Suprapubic skin (tissue), 4 donors: ENCODE measurements around the gene HMG20A. TPM values are rescaled to one million over a fixed set of nuclear protein-coding genes. Genes with fewer than 3 reads are reported as not detected.

Experiments
- DNase-seq, 2 donors: peaks; one replicate each; pipeline ENCODE4 v3.0.0-alpha.2; 2019; ENCODE audit warnings: low spot score in 2 of 2
- H3K27ac ChIP-seq: fragments of 200-600 bp; sonication (generic); one replicate; pipeline ENCODE4 v1.5.1; 2019
- H3K27me3 ChIP-seq: fragments of 200-600 bp; sonication (generic); one replicate; pipeline ENCODE4 v1.5.1; 2019
- H3K36me3 ChIP-seq: fragments of 200-600 bp; sonication (generic); one replicate; pipeline ENCODE4 v1.5.1; 2019
- H3K4me1 ChIP-seq: fragments of 200-600 bp; sonication (generic); one replicate; pipeline ENCODE4 v1.5.1; 2019
- H3K4me3 ChIP-seq: fragments of 200-600 bp; sonication (generic); one replicate; pipeline ENCODE4 v1.5.1; 2019; ENCODE audit warnings: mild to moderate bottlenecking
- H3K9me3 ChIP-seq: fragments of 200-600 bp; sonication (generic); one replicate; pipeline ENCODE4 v1.5.1; 2019
- EP300 ChIP-seq: sonication (generic); formaldehyde crosslinking; IDR thresholded peaks from one replicate; pipeline ENCODE4 v1.6.1; 2017; ENCODE audit warnings: antibody characterized with exemption
- POLR2A ChIP-seq, 2 donors: fragments of 450-650 bp; IDR thresholded peaks; one replicate each; pipeline ENCODE4 v1.6.1; 2017; ENCODE audit warnings: antibody characterized with exemption in 2 of 2, mild to moderate bottlenecking in 2 of 2, moderate library complexity in 2 of 2
- POLR2AphosphoS5 ChIP-seq, 3 donors: sonication (generic); formaldehyde crosslinking; IDR thresholded peaks; one replicate each; pipeline ENCODE4 v1.6.1; 2017; ENCODE audit warnings: antibody characterized with exemption in 3 of 3
- WGBS: methylation state at CpG from one replicate; pipeline ENCODE4 v1.1.5; 2018; 5-methylcytosine and 5-hydroxymethylcytosine counted together
- total RNA-seq, 4 donors: library from RNA; depleted of rRNA; stranded (reverse); fragments of >200 nt; gene quantifications; one replicate each; pipeline ENCODE4 v1.1.0, GENCODE V29; 2016
- TF ChIP-seq, protein P1 (sequence below), 2 donors: fragments of 200-600 bp in 1 of 2; fragments of 450-650 bp in 1 of 2; sonication (generic) in 1 of 2; IDR thresholded peaks; one replicate each; pipeline ENCODE4 v1.5.1; 2016 to 2019; ENCODE audit warnings: antibody characterized with exemption in 2 of 2, mild to moderate bottlenecking in 1 of 2, moderate library complexity in 1 of 2

HMG20A gene
- total RNA-seq, 4 donors from 2014 or later: 21.3 to 35.6 (median 23.5) TPM

DNA sequence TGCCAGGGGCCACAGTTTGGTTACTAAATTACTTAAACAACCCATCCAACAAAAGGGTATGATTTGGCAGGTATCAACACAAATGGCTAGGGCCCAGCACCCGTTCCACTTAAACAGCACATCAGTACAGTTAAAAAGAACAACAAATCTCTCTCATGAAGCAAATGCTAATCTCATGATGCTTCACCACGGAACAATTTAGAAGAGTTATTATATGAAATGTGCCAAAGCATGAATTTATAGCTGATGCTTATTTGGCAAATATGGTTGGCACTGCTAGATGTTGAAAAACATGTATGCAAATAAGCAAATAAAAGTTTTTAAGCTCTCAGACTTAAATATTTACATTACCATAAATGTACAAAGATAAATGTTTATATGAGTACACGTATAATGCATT lies 3.1 kb upstream of the HMG20A start:
- Histone ChIP-seq H3K4me1 (peaks cover 50% of the 10 kb centered on the region), H3K4me3 (peak overlapping the region; percentile 78), H3K36me3 (no peaks in the 10 kb centered on the region), H3K27me3 (no peaks in the 10 kb centered on the region), H3K9me3 (no peaks in the 10 kb centered on the region), H3K27ac (peak overlapping the region; percentile 97)
- WGBS: 27% methylated on average over 3 of the region's 3 CpGs
- no peak for DNase-seq
- no peak for TF ChIP-seq POLR2A (IDR thresholded peaks at IDR 0.05)
- no peak for TF ChIP-seq POLR2AphosphoS5 (IDR thresholded peaks at IDR 0.05)
- TF ChIP-seq, protein P1, sequence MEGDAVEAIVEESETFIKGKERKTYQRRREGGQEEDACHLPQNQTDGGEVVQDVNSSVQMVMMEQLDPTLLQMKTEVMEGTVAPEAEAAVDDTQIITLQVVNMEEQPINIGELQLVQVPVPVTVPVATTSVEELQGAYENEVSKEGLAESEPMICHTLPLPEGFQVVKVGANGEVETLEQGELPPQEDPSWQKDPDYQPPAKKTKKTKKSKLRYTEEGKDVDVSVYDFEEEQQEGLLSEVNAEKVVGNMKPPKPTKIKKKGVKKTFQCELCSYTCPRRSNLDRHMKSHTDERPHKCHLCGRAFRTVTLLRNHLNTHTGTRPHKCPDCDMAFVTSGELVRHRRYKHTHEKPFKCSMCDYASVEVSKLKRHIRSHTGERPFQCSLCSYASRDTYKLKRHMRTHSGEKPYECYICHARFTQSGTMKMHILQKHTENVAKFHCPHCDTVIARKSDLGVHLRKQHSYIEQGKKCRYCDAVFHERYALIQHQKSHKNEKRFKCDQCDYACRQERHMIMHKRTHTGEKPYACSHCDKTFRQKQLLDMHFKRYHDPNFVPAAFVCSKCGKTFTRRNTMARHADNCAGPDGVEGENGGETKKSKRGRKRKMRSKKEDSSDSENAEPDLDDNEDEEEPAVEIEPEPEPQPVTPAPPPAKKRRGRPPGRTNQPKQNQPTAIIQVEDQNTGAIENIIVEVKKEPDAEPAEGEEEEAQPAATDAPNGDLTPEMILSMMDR (IDR thresholded peaks at IDR 0.05): no peak
- no peak for TF ChIP-seq EP300

DNA sequence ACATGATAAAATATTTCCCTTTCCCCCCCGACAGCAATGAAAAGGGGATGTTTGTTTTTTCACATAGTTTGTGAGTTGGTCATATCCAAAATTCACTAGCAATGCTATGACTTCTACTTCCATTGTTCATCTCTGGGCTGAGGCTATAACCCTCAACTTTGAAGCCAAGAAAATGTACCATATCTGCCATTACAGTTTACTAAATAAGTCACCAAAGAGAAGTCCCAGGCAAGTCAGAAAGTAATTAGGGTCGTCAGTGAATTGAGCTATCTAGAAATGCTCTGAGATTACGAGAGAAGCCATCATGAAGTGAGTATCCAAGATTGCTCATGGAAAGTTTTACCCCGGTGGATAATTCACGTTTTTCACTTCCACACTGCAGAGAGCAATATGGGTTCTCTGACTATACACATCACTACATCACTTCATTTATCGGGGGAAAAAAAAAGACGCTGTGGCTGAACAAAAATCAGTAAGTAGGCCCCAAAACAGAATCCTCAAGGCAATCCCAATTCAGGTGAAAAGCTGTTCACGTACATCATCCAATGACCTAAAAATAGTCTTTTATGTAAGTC lies 2.2 kb upstream of the HMG20A start:
- H3K4me1 ChIP-seq: peaks cover 52% of the 10 kb centered on the region
- DNase-seq: no peak

GRCh38 chr15:77418966-77419835 lies 1.5 kb upstream of the HMG20A start:
- Histone ChIP-seq H3K36me3 (no peaks in the 10 kb centered on the region), H3K27me3 (no peaks in the 10 kb centered on the region), H3K4me3 (peak overlapping the region; percentile 78), H3K4me1 (peaks cover 53% of the 10 kb centered on the region), H3K9me3 (no peaks in the 10 kb centered on the region), H3K27ac (peak overlapping the region; percentile 97)
- DNase-seq: peak in 1 of 2 donors; percentile 75
- WGBS: 1% methylated on average over 44 of the region's 72 CpGs
- TF ChIP-seq POLR2A (IDR thresholded peaks at IDR 0.05) (no peak), EP300 (no peak), POLR2AphosphoS5 (IDR thresholded peaks at IDR 0.05) (no peak)
- TF ChIP-seq, protein P1 (IDR thresholded peaks at IDR 0.05): no peak

More for the DNA sequence above, 2.2 kb upstream of the HMG20A start:
- H3K4me3 ChIP-seq: peak overlapping the region; percentile 78
- no peaks in the 10 kb centered on the region for H3K36me3 ChIP-seq
- H3K27ac ChIP-seq: peak overlapping the region; percentile 97
- TF ChIP-seq EP300 (no peak), POLR2AphosphoS5 (IDR thresholded peaks at IDR 0.05) (no peak)
- TF ChIP-seq, protein P1 (IDR thresholded peaks at IDR 0.05): no peak
- 38% methylated on average over 8 of the region's 8 CpGs for WGBS
- H3K27me3 ChIP-seq: no peaks in the 10 kb centered on the region
- no peaks in the 10 kb centered on the region for H3K9me3 ChIP-seq

DNA sequence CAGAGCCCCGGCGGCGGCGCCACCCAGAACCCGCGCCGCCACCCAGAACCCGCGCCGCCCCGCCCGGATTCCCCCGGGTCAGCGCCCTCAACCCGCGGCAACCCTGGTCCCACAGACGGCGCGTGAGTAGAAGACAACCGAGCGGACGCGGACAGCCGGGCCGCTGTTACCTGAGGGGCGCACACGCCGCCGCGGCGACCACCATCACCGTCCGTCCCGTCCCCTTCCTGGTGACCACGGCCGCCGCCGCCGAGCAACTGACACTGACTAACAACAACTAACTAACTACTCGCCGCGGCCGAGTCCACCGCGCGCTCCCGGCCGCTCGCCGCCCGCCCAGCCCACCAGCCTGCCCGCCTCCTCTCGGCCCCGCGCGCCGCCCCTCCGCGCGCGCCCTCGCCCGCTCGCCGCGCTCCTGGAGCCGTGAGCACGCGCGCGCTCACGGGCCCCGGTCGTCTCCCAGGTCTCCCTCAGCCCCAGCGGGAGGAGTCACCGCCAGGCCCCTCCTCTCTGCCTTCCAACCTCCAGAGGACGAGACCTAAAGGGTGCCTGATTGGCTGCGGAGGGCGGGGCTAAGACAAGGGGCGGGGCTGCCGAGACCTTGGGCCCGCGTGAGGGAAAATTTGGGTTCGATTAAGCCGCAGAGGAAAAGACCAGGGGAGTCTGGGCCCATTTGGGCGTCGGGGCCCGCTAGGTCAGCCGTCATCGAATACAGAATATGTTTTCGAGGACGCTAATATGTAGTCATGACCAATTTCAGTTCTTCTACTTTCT lies 665 bp upstream of the HMG20A start, which contains the start of gene PEAK1:
Gene PEAK1 (minus strand): TSS at position 269 of the 774 bp plus-strand sequence. CDS start 238,178 bp downstream, outside the sequence.
- TF ChIP-seq POLR2AphosphoS5 (IDR thresholded peaks at IDR 0.05): peak in 1 of 3 donors; percentile 80
- peak; percentile 84 to 97 for TF ChIP-seq POLR2A (IDR thresholded peaks at IDR 0.05)
- TF ChIP-seq EP300: no peak
- peak within 1 kb of the TSS; percentile 97 for H3K27ac ChIP-seq
- peaks cover 58% of the 10 kb centered on the region for H3K4me1 ChIP-seq
- H3K27me3 ChIP-seq: no peaks in the 10 kb centered on the region
- DNase-seq: peak; percentile 99 to 100
- no peaks in the 10 kb centered on the region for H3K9me3 ChIP-seq
- no peaks in the 10 kb centered on the region for H3K36me3 ChIP-seq
- peak within 1 kb of the TSS; percentile 78 for H3K4me3 ChIP-seq
- WGBS: under 1% methylated on average over 47 of the region's 92 CpGs

DNA sequence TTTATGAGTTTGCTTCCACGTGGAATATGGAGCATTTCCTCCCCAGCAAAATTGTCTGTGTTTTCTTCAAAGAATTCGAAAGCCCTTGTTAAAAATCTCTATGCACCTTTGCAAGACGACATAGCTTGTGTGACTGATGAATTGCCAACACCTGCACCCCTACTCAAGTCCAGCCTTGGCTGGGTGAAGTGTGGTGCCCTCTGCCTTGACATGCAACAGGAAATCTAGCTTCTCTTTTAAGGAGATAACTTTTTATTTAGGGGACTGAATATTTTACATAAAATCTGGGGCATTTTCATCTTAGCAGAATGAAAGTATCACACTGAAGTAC lies 647 bp downstream of the HMG20A start:
- Histone ChIP-seq H3K27ac (peak overlapping the region; percentile 97), H3K9me3 (no peaks in the 10 kb centered on the region), H3K27me3 (no peaks in the 10 kb centered on the region), H3K4me1 (peaks cover 49% of the 10 kb centered on the region), H3K4me3 (peak overlapping the region; percentile 78), H3K36me3 (no peaks in the 10 kb centered on the region)
- no peak for DNase-seq
- WGBS: 0% methylated on average over 3 of the region's 3 CpGs
- TF ChIP-seq, protein P1 (IDR thresholded peaks at IDR 0.05): no peak
- TF ChIP-seq POLR2A (IDR thresholded peaks at IDR 0.05) (no peak), EP300 (no peak), POLR2AphosphoS5 (IDR thresholded peaks at IDR 0.05) (no peak)
